Measurements from ENCODE around the gene LGALS9. TPM values are rescaled to one million over a fixed set of nuclear protein-coding genes. Genes with fewer than 3 reads are reported as not detected.

Gene LGALS9
- total and polyA plus RNA-seq, 2 experiments from 2014 or later, result 0.48 to 0.73 TPM

GRCh38 chr17:27601975-27602302, 29.0 kb upstream of the LGALS9 start:
- H3K9me3 Mint-ChIP-seq, result no peaks in the 10 kb centered on the region; the same call in 2 of the 3 replicates
- no peak overlapping the region for H3K4me2 ChIP-seq
- no peak for TF ChIP-seq ZNF114 (CRISPR knock-in tag; IDR thresholded peaks at IDR 0.05)
- no peak for TF ChIP-seq CTCF (conservative IDR thresholded peaks at IDR 0.05; ENCODE audit: low read depth in 2 of 2)
- TF ChIP-seq ZNF462 (CRISPR knock-in tag; IDR thresholded peaks at IDR 0.05), result no peak
- no peak for TF ChIP-seq EZH2 (IDR thresholded peaks at IDR 0.05; ENCODE audit: low read depth, unreplicated experiment)
- TF ChIP-seq JUNB (IDR thresholded peaks at IDR 0.05; ENCODE audit: unreplicated experiment), result no peak
- TF ChIP-seq ZNF331 (CRISPR knock-in tag; IDR thresholded peaks at IDR 0.05; ENCODE audit: low read depth), result no peak
- no peak for TF ChIP-seq NANOG (IDR thresholded peaks at IDR 0.05; ENCODE audit: borderline replicate concordance)
- no peak for TF ChIP-seq CREB1 (CRISPR knock-in tag; IDR thresholded peaks at IDR 0.05; ENCODE audit: low read depth)
- no peak for TF ChIP-seq EZH2phosphoT487 (IDR thresholded peaks at IDR 0.05; ENCODE audit: unreplicated experiment)
- TF ChIP-seq, protein P1, sequence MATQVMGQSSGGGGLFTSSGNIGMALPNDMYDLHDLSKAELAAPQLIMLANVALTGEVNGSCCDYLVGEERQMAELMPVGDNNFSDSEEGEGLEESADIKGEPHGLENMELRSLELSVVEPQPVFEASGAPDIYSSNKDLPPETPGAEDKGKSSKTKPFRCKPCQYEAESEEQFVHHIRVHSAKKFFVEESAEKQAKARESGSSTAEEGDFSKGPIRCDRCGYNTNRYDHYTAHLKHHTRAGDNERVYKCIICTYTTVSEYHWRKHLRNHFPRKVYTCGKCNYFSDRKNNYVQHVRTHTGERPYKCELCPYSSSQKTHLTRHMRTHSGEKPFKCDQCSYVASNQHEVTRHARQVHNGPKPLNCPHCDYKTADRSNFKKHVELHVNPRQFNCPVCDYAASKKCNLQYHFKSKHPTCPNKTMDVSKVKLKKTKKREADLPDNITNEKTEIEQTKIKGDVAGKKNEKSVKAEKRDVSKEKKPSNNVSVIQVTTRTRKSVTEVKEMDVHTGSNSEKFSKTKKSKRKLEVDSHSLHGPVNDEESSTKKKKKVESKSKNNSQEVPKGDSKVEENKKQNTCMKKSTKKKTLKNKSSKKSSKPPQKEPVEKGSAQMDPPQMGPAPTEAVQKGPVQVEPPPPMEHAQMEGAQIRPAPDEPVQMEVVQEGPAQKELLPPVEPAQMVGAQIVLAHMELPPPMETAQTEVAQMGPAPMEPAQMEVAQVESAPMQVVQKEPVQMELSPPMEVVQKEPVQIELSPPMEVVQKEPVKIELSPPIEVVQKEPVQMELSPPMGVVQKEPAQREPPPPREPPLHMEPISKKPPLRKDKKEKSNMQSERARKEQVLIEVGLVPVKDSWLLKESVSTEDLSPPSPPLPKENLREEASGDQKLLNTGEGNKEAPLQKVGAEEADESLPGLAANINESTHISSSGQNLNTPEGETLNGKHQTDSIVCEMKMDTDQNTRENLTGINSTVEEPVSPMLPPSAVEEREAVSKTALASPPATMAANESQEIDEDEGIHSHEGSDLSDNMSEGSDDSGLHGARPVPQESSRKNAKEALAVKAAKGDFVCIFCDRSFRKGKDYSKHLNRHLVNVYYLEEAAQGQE (IDR thresholded peaks at IDR 0.05; ENCODE audit: unreplicated experiment), result no peak
- TF ChIP-seq, protein P2, sequence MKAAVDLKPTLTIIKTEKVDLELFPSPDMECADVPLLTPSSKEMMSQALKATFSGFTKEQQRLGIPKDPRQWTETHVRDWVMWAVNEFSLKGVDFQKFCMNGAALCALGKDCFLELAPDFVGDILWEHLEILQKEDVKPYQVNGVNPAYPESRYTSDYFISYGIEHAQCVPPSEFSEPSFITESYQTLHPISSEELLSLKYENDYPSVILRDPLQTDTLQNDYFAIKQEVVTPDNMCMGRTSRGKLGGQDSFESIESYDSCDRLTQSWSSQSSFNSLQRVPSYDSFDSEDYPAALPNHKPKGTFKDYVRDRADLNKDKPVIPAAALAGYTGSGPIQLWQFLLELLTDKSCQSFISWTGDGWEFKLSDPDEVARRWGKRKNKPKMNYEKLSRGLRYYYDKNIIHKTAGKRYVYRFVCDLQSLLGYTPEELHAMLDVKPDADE (IDR thresholded peaks at IDR 0.05), result no peak
- peaks cover 7% of the 10 kb centered on the region for H3K27me3 Mint-ChIP-seq (ENCODE audit: insufficient read depth, low read depth, poor library complexity)
- H3K4me1 Mint-ChIP-seq, result peaks cover 12% of the 10 kb centered on the region
- no peak overlapping the region for H2AFZ ChIP-seq
- no peaks in the 10 kb centered on the region for H3K79me2 ChIP-seq (replicated peaks; ENCODE audit: insufficient read depth)
- no peak overlapping the region for H3K4me3 Mint-ChIP-seq
- H3K27ac ChIP-seq (ENCODE audit: low read depth), result no peak overlapping the region
- no peaks in the 10 kb centered on the region for H4K20me1 ChIP-seq (replicated peaks; ENCODE audit: insufficient read depth)
- H3K27ac Mint-ChIP-seq, result no peak overlapping the region
- no peaks in the 10 kb centered on the region for H3K9me2 ChIP-seq (ENCODE audit: insufficient read depth)
- DNase-seq (ENCODE audit: low spot score) (no peak), ATAC-seq (no peak)
- no peaks in the 10 kb centered on the region; the same call in 1 of the 2 replicates for H3K36me3 ChIP-seq (ENCODE audit: insufficient read depth)
- no peaks in the 10 kb centered on the region for H3F3A ChIP-seq (replicated peaks; ENCODE audit: low read depth)
- H3K36me3 Mint-ChIP-seq (ENCODE audit: low read depth), result peaks cover 28% of the 10 kb centered on the region
- no peaks in the 10 kb centered on the region for H3K27me3 ChIP-seq (ENCODE audit: insufficient read depth)
- no peak overlapping the region for H3K4me3 ChIP-seq
- peaks cover 5% of the 10 kb centered on the region; the same call in 1 of the 2 replicates for H3K4me1 ChIP-seq (ENCODE audit: insufficient read depth)
